CD4-positive, alpha-beta memory T cell (primary cell): Measurements from ENCODE around the gene TTC17. TPM values are rescaled to one million over a fixed set of nuclear protein-coding genes. Genes with fewer than 3 reads are reported as not detected.

Source experiments
- CTCF ChIA-PET: fragments of 350-600 bp; sonication (Branson Sonifier 250); formaldehyde crosslinking; loops from one replicate; lab custom pipeline; 2021; ENCODE audit warnings: inconsistent platforms; ENCODE audit not compliant: partially characterized antibody; lab: Charles Lee
- POLR2A ChIA-PET: fragments of 350-600 bp; sonication (Branson Sonifier 250); formaldehyde crosslinking; loops from one replicate; lab custom pipeline; 2021; ENCODE audit not compliant: partially characterized antibody; lab: Charles Lee
- DNase-seq, 5 donors: peaks; one replicate each; pipeline versions ENCODE4 v3.0.0 to v3.0.0-alpha.2; 2020 to 2022; ENCODE audit warnings: mixed read lengths in 1 of 5
- H3K27ac ChIP-seq: one replicate; pipeline ENCODE4 v1.7.0; 2013; ENCODE audit warnings: low read depth, low read length
- H3K27me3 ChIP-seq: 2 replicates; pipeline ENCODE4 v1.7.0; 2013; ENCODE audit warnings: mild to moderate bottlenecking, low read length, moderate library complexity; ENCODE audit not compliant: insufficient read depth
- H3K36me3 ChIP-seq: 2 replicates; pipeline ENCODE4 v1.7.0; 2013; ENCODE audit warnings: mild to moderate bottlenecking, low read length, moderate library complexity; ENCODE audit not compliant: insufficient read depth
- H3K4me1 ChIP-seq: 2 replicates; pipeline ENCODE4 v1.7.0; 2013; ENCODE audit warnings: mild to moderate bottlenecking, low read length, moderate library complexity; ENCODE audit not compliant: insufficient read depth
- H3K4me3 ChIP-seq, 2 donors: one replicate each; pipeline ENCODE4 v1.7.0; 2013; ENCODE audit warnings: low read length in 2 of 2, mild to moderate bottlenecking in 1 of 2
- H3K9me3 ChIP-seq, 2 donors: one replicate each; pipeline ENCODE4 v1.7.0; 2013; ENCODE audit warnings: low read length in 2 of 2, control low read depth in 1 of 2; ENCODE audit not compliant: control insufficient read depth in 1 of 2
- H3K27ac Mint-ChIP-seq, 7 donors: one replicate each; pipeline ENCODE4 v1.8.0; 2020 to 2021; ENCODE audit warnings: mixed read lengths in 7 of 7, mild to moderate bottlenecking in 6 of 7, inconsistent platforms in 3 of 7, moderate library complexity in 3 of 7
- H3K27me3 Mint-ChIP-seq, 2 donors: one replicate each; pipeline ENCODE4 v1.8.0; 2020 to 2021; ENCODE audit warnings: mixed read lengths in 2 of 2
- H3K36me3 Mint-ChIP-seq, 2 donors: one replicate each; pipeline ENCODE4 v1.8.0; 2020 to 2021; ENCODE audit warnings: mixed read lengths in 2 of 2, inconsistent platforms in 1 of 2, mild to moderate bottlenecking in 1 of 2
- H3K4me1 Mint-ChIP-seq, 4 donors: one replicate each; pipeline ENCODE4 v1.8.0; 2020 to 2021; ENCODE audit warnings: mixed read lengths in 4 of 4, mild to moderate bottlenecking in 1 of 4
- H3K4me3 Mint-ChIP-seq, 8 donors: one replicate each; pipeline ENCODE4 v1.8.0; 2020 to 2021; ENCODE audit warnings: mixed read lengths in 8 of 8, mild to moderate bottlenecking in 7 of 8, moderate library complexity in 6 of 8, inconsistent platforms in 3 of 8
- H3K9me3 Mint-ChIP-seq, 8 donors: one replicate each; pipeline ENCODE4 v1.8.0; 2020 to 2021; ENCODE audit warnings: mixed read lengths in 8 of 8, mild to moderate bottlenecking in 5 of 8, inconsistent platforms in 3 of 8, moderate library complexity in 1 of 8
- intact Hi-C: fragments of 100-400 bp; cut with micrococcal nuclease; formaldehyde crosslinking; loops from one replicate; pipeline ENCODE4 v1.15.1; 2023
- polyA plus RNA-seq, 2 donors: library from polyadenylated mRNA; unstranded; fragments of 300-500 nt; fragmentation: Illumina TruSeq; gene quantifications; one replicate each; pipeline ENCODE4 v1.2.3, GENCODE V29; 2021
- total RNA-seq, 2 experiments: library from RNA; stranded (reverse); gene quantifications; one replicate each; pipeline ENCODE4 v1.2.3, GENCODE V29; 2021

Gene TTC17
- total and polyA plus RNA-seq, 4 experiments from 2014 or later = 50.7 to 112 (median 82.0) TPM

- CTCF ChIA-PET = no interaction called here
- H3K36me3 Mint-ChIP-seq = no peaks in the 10 kb centered on the region
- H3K36me3 ChIP-seq = no peaks in the 10 kb centered on the region
Observed at GRCh38 chr11:43503417-43503816, 144.7 kb downstream of the TTC17 start.

GRCh38 chr11:43504316-43504950, 145.7 kb downstream of the TTC17 start:
- H3K36me3 ChIP-seq = no peaks in the 10 kb centered on the region
- DNase-seq = no peak
- peaks cover 4 to 8% of the 10 kb centered on the region in 2 donors for H3K27me3 Mint-ChIP-seq
- ChIA-PET CTCF (interaction anchor here (1.5 to 2.4 kb wide), 2 partner anchors 10 to 63 kb away, joined by 3 to 6 read pairs; no protein-coding TSS in a partner anchor), POLR2A (no interaction called here)
- H3K4me1 ChIP-seq = no peaks in the 10 kb centered on the region
- H3K4me3 Mint-ChIP-seq = no peak overlapping the region
- H3K9me3 Mint-ChIP-seq = no peaks in the 10 kb centered on the region
- H3K27ac ChIP-seq = no peak overlapping the region
- no peaks in the 10 kb centered on the region for H3K36me3 Mint-ChIP-seq
- H3K27me3 ChIP-seq = no peaks in the 10 kb centered on the region
- intact Hi-C loops = no loop called here
- no peaks in the 10 kb centered on the region for H3K9me3 ChIP-seq
- H3K4me1 Mint-ChIP-seq = peaks cover 0 to 3% (median under 1%) of the 10 kb centered on the region in 4 donors
- H3K27ac Mint-ChIP-seq = no peak overlapping the region
- H3K4me3 ChIP-seq = no peak overlapping the region

More at GRCh38 chr11:43503417-43503816, 144.7 kb downstream of the TTC17 start:
- Mint-ChIP-seq H3K27ac (no peak overlapping the region), H3K4me1 (peaks cover 0 to 3% (median under 1%) of the 10 kb centered on the region in 4 donors), H3K4me3 (no peak overlapping the region), H3K9me3 (peaks cover 0 to 2% (median 0%) of the 10 kb centered on the region in 8 donors), H3K27me3 (peaks cover 4 to 8% of the 10 kb centered on the region in 2 donors)
- intact Hi-C loops = no loop called here
- Histone ChIP-seq H3K4me3 (no peak overlapping the region), H3K9me3 (no peaks in the 10 kb centered on the region), H3K4me1 (no peaks in the 10 kb centered on the region), H3K27ac (no peak overlapping the region), H3K27me3 (no peaks in the 10 kb centered on the region)
- POLR2A ChIA-PET = no interaction called here
- no peak for DNase-seq

DNA sequence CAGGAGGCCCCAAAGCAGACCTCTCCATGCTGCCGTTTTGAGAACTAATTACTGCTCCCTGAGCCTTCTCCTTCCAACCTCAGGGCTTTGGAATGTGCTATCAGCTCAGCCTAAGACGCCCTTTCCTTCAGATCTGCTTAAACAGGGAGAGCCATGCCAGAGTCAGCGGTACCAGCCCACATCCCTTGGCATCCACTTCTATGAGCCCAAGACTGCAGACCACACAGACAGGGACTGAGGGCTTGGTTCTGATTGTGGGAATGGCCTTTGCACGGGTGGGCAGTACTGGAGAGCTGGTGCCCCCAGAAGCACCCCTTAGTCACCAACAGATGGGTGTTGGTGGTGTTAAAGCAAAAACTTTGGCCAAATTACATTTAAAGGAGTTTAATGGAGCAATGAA, 146.5 kb downstream of the TTC17 start:
- POLR2A ChIA-PET = no interaction called here
- Mint-ChIP-seq H3K9me3 (no peaks in the 10 kb centered on the region), H3K4me3 (no peak overlapping the region)

GRCh38 chr11:43507171-43507570, 148.5 kb downstream of the TTC17 start:
- H3K4me1 ChIP-seq = no peaks in the 10 kb centered on the region
- no peak for DNase-seq
- H3K27me3 Mint-ChIP-seq = peaks cover 0 to 5% of the 10 kb centered on the region in 2 donors
- peaks cover 0 to 3% (median under 1%) of the 10 kb centered on the region in 4 donors for H3K4me1 Mint-ChIP-seq
- H3K9me3 Mint-ChIP-seq = peaks cover 0 to 5% (median 0%) of the 10 kb centered on the region in 8 donors
- H3K36me3 Mint-ChIP-seq = no peaks in the 10 kb centered on the region
- intact Hi-C loops = no loop called here
- H3K9me3 ChIP-seq = no peaks in the 10 kb centered on the region
- ChIA-PET CTCF (no interaction called here), POLR2A (no interaction called here)
- H3K27ac ChIP-seq = no peak overlapping the region
- H3K27ac Mint-ChIP-seq = no peak overlapping the region
- H3K36me3 ChIP-seq = no peaks in the 10 kb centered on the region
- no peak overlapping the region for H3K4me3 Mint-ChIP-seq
- no peaks in the 10 kb centered on the region for H3K27me3 ChIP-seq
- H3K4me3 ChIP-seq = no peak overlapping the region

More for the DNA sequence above, 146.5 kb downstream of the TTC17 start:
- Histone ChIP-seq H3K4me1 (no peaks in the 10 kb centered on the region), H3K27me3 (no peaks in the 10 kb centered on the region), H3K27ac (no peak overlapping the region), H3K4me3 (no peak overlapping the region), H3K36me3 (no peaks in the 10 kb centered on the region), H3K9me3 (no peaks in the 10 kb centered on the region)
- DNase-seq = no peak
- no peak overlapping the region for H3K27ac Mint-ChIP-seq
- intact Hi-C loops = no loop called here
- CTCF ChIA-PET = interaction anchor here (1.5 to 2.4 kb wide), 2 partner anchors 9 to 62 kb away, joined by 3 to 6 read pairs; no protein-coding TSS in a partner anchor
- H3K4me1 Mint-ChIP-seq = peaks cover 0 to 3% (median under 1%) of the 10 kb centered on the region in 4 donors
- H3K36me3 Mint-ChIP-seq = no peaks in the 10 kb centered on the region
- H3K27me3 Mint-ChIP-seq = peaks cover 4 to 8% of the 10 kb centered on the region in 2 donors

GRCh38 chr11:43508511-43508918, 149.8 kb downstream of the TTC17 start:
- no peaks in the 10 kb centered on the region for H3K36me3 ChIP-seq
- Mint-ChIP-seq H3K9me3 (peaks cover 0 to 5% (median 0%) of the 10 kb centered on the region in 8 donors), H3K27ac (no peak overlapping the region), H3K27me3 (peaks cover 1 to 2% of the 10 kb centered on the region in 2 donors), H3K4me3 (no peak overlapping the region), H3K36me3 (no peaks in the 10 kb centered on the region), H3K4me1 (peaks cover 0 to 3% (median under 1%) of the 10 kb centered on the region in 4 donors)
- H3K4me3 ChIP-seq = no peak overlapping the region
- CTCF ChIA-PET = no interaction called here
- no peaks in the 10 kb centered on the region for H3K4me1 ChIP-seq
- DNase-seq = no peak
- intact Hi-C loops = no loop called here
- no peaks in the 10 kb centered on the region for H3K27me3 ChIP-seq
- H3K27ac ChIP-seq = no peak overlapping the region
- POLR2A ChIA-PET = no interaction called here
- no peaks in the 10 kb centered on the region for H3K9me3 ChIP-seq

DNA sequence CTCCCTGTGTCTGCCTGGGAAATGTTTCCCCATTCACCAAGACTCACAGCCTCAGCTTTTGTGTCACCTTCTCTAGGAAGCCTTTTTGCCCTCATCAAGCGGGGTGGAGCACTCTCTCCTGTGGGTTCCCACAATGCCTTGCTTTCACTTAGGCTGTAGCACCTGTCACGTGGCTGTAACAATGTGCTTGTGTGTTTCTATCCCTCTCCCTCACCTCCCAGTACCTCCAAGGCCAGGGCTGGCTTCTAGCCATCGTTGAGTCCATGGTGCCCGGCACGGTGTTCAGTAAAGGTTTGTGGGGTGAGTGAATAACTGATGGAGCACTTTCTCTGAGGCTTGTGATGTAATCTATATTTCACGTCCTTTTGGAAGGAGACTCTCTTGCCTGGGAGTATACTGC, 153.2 kb downstream of the TTC17 start:
- intact Hi-C loops = no loop called here
- H3K27ac Mint-ChIP-seq = no peak overlapping the region
- H3K4me1 Mint-ChIP-seq = peaks cover 0 to 3% (median under 1%) of the 10 kb centered on the region in 4 donors
- ChIA-PET CTCF (no interaction called here), POLR2A (no interaction called here)
- Histone ChIP-seq H3K9me3 (no peaks in the 10 kb centered on the region), H3K36me3 (no peaks in the 10 kb centered on the region), H3K27ac (no peak overlapping the region), H3K27me3 (no peaks in the 10 kb centered on the region), H3K4me3 (no peak overlapping the region), H3K4me1 (no peaks in the 10 kb centered on the region)
- H3K4me3 Mint-ChIP-seq = no peak overlapping the region
- DNase-seq = no peak
- H3K9me3 Mint-ChIP-seq = peaks cover 0 to 5% (median 0%) of the 10 kb centered on the region in 8 donors
- peaks cover 4 to 6% of the 10 kb centered on the region in 2 donors for H3K27me3 Mint-ChIP-seq
- no peaks in the 10 kb centered on the region for H3K36me3 Mint-ChIP-seq

DNA sequence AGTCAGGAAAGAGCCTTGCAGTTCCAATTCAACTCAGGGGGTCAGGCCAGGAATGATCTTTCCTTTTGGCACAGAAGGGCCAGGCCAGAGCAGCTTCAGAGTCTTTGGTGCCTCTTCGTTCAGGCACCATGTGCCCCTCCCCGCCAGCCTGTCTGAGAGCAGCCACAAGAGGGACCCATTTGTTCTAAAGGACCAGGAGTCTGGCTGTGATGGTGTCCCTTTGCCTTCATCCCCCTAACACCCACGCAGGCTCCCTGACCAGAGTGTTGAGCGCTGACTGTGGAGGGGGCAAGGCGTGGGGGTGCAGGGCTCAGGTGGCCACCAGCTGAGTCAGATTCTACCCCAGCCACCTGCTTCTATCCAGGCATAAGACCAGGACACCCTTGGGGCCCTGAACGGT, 156.4 kb downstream of the TTC17 start:
- no peaks in the 10 kb centered on the region for H3K9me3 ChIP-seq
- intact Hi-C loops = no loop called here
- H3K4me3 ChIP-seq = no peak overlapping the region
- DNase-seq = no peak
- no peaks in the 10 kb centered on the region for H3K27me3 ChIP-seq
- no peaks in the 10 kb centered on the region for H3K4me1 ChIP-seq
- Mint-ChIP-seq H3K36me3 (no peaks in the 10 kb centered on the region), H3K27me3 (peaks cover 12 to 14% of the 10 kb centered on the region in 2 donors), H3K27ac (no peak overlapping the region), H3K9me3 (peaks cover 0 to 9% (median 2%) of the 10 kb centered on the region in 8 donors), H3K4me1 (no peaks in the 10 kb centered on the region), H3K4me3 (no peak overlapping the region)
- CTCF ChIA-PET = no interaction called here
- no peak overlapping the region for H3K27ac ChIP-seq
- POLR2A ChIA-PET = no interaction called here
- no peaks in the 10 kb centered on the region for H3K36me3 ChIP-seq
